Neural progenitor cell (in vitro differentiated cells): ENCODE data around the gene RAP2C. TPM values are rescaled to one million over a fixed set of nuclear protein-coding genes. Genes with fewer than 3 reads are reported as not detected.

Experiments used
- DNase-seq: peaks from one replicate; pipeline ENCODE4 v3.0.0-alpha.2; 2016; ENCODE audit warnings: low spot score
- H2AFZ ChIP-seq: fragments of 200-600 bp; sonication (generic); replicated peaks from 2 replicates; pipeline ENCODE4 v1.6.1; 2016; ENCODE audit warnings: antibody characterized with exemption
- H3F3A ChIP-seq: fragments of 200-600 bp; sonication (generic); 2 replicates; pipeline ENCODE4 v1.6.1; 2016; ENCODE audit warnings: antibody characterized with exemption, low read depth
- H3K27ac ChIP-seq: fragments of 200-600 bp; sonication (generic); 2 replicates; pipeline ENCODE4 v1.5.1; 2016; ENCODE audit warnings: mild to moderate bottlenecking
- H3K27me3 ChIP-seq: fragments of 200-600 bp; sonication (generic); 2 replicates; pipeline ENCODE4 v1.6.1; 2016; ENCODE audit warnings: mild to moderate bottlenecking, moderate library complexity
- H3K36me3 ChIP-seq: fragments of 200-600 bp; sonication (generic); 2 replicates; pipeline ENCODE4 v1.5.1; 2016
- H3K4me1 ChIP-seq: fragments of 200-600 bp; sonication (generic); 2 replicates; pipeline ENCODE4 v1.6.1; 2016; ENCODE audit warnings: mixed run types
- H3K4me2 ChIP-seq: fragments of 200-600 bp; sonication (generic); 2 replicates; pipeline ENCODE4 v1.6.1; 2016
- H3K4me3 ChIP-seq: fragments of 200-600 bp; sonication (generic); 2 replicates; pipeline ENCODE4 v1.5.1; 2016
- H3K79me2 ChIP-seq: fragments of 200-600 bp; sonication (generic); 2 replicates; pipeline ENCODE4 v1.6.1; 2016; ENCODE audit warnings: low read depth
- H3K9ac ChIP-seq: fragments of 200-600 bp; sonication (generic); 2 replicates; pipeline ENCODE4 v1.6.1; 2016
- H3K9me3 ChIP-seq: fragments of 200-600 bp; sonication (generic); 2 replicates; pipeline ENCODE4 v1.5.1; 2016; ENCODE audit warnings: low read depth
- H4K20me1 ChIP-seq: fragments of 200-600 bp; sonication (generic); 2 replicates; pipeline ENCODE4 v1.6.1; 2016; ENCODE audit warnings: low read depth
- H3K27ac Mint-ChIP-seq: 3 replicates; pipeline ENCODE4 v1.8.0; 2021; ENCODE audit warnings: mixed read lengths
- H3K27me3 Mint-ChIP-seq: 2 replicates; pipeline ENCODE4 v1.8.0; 2022; ENCODE audit warnings: low read depth, mild to moderate bottlenecking, inconsistent platforms, moderate library complexity, mixed read lengths; ENCODE audit not compliant: insufficient read depth
- H3K36me3 Mint-ChIP-seq: 3 replicates; pipeline ENCODE4 v1.8.0; 2021; ENCODE audit warnings: mixed read lengths
- H3K4me1 Mint-ChIP-seq: 3 replicates; pipeline ENCODE4 v1.8.0; 2021; ENCODE audit warnings: mixed read lengths
- H3K4me3 Mint-ChIP-seq: 3 replicates; pipeline ENCODE4 v1.8.0; 2021; ENCODE audit warnings: mild to moderate bottlenecking, moderate library complexity, mixed read lengths
- H3K9me3 Mint-ChIP-seq: 3 replicates; pipeline ENCODE4 v1.8.0; 2020; ENCODE audit warnings: mixed read lengths
- EZH2 ChIP-seq: fragments of 200-600 bp; sonication (generic); IDR thresholded peaks from 2 replicates; pipeline ENCODE4 v1.6.1; 2017; ENCODE audit warnings: antibody characterized with exemption, mild to moderate bottlenecking, moderate library complexity
- EZH2phosphoT487 ChIP-seq: fragments of 200-600 bp; sonication (generic); IDR thresholded peaks from 2 replicates; pipeline ENCODE4 v1.6.1; 2017; ENCODE audit warnings: antibody characterized with exemption
- total RNA-seq: library from RNA; depleted of rRNA; stranded (reverse); fragments of >200 nt; gene quantifications from 2 replicates; pipeline ENCODE4 v1.2.3, GENCODE V29; 2015; ENCODE audit warnings: low replicate concordance
- TF ChIP-seq, protein P1 (sequence below): fragments of 200-600 bp; sonication (generic); IDR thresholded peaks from 2 replicates; pipeline ENCODE4 v1.5.1; 2017; ENCODE audit warnings: antibody characterized with exemption, mild to moderate bottlenecking

The RAP2C gene
- total RNA-seq, 1 donor from 2014 or later, result 43.8 TPM

DNA sequence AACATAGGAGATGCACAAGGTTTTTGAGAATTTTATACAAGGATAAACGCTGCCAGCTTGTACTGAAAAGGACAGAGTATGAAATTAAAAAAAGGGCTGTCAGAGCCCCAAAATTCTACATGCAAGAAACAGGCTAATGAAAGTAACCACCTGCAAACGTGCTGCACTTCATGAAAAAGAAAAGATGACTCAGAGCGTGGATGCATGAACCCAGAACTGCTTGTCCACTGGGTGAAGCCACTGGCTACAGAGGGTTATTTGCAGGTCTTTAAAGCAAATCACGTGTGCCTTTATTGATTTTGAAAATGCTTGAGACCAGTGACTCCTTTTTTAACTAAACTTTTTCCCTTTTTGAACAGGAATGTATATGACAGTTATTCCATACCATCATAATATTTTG is 66.1 kb downstream of the RAP2C start:
- Histone ChIP-seq H3K9ac (no peak overlapping the region), H3K9me3 (peaks cover 3% of the 10 kb centered on the region), H3K27ac (no peak overlapping the region), H3K36me3 (no peaks in the 10 kb centered on the region), H2AFZ (no peak overlapping the region), H3K4me3 (no peak overlapping the region), H4K20me1 (no peaks in the 10 kb centered on the region), H3K27me3 (no peaks in the 10 kb centered on the region), H3K4me1 (no peaks in the 10 kb centered on the region), H3F3A (no peaks in the 10 kb centered on the region), H3K4me2 (no peak overlapping the region), H3K79me2 (no peaks in the 10 kb centered on the region)
- no peak overlapping the region for H3K4me3 Mint-ChIP-seq
- H3K4me1 Mint-ChIP-seq, result no peaks in the 10 kb centered on the region
- H3K27me3 Mint-ChIP-seq, result no peaks in the 10 kb centered on the region
- no peak overlapping the region for H3K27ac Mint-ChIP-seq
- peaks cover 1% of the 10 kb centered on the region for H3K9me3 Mint-ChIP-seq
- DNase-seq, result no peak
- TF ChIP-seq EZH2, result no peak
- no peak for TF ChIP-seq EZH2phosphoT487
- TF ChIP-seq, protein P1, sequence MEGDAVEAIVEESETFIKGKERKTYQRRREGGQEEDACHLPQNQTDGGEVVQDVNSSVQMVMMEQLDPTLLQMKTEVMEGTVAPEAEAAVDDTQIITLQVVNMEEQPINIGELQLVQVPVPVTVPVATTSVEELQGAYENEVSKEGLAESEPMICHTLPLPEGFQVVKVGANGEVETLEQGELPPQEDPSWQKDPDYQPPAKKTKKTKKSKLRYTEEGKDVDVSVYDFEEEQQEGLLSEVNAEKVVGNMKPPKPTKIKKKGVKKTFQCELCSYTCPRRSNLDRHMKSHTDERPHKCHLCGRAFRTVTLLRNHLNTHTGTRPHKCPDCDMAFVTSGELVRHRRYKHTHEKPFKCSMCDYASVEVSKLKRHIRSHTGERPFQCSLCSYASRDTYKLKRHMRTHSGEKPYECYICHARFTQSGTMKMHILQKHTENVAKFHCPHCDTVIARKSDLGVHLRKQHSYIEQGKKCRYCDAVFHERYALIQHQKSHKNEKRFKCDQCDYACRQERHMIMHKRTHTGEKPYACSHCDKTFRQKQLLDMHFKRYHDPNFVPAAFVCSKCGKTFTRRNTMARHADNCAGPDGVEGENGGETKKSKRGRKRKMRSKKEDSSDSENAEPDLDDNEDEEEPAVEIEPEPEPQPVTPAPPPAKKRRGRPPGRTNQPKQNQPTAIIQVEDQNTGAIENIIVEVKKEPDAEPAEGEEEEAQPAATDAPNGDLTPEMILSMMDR, result no peak
- no peaks in the 10 kb centered on the region for H3K36me3 Mint-ChIP-seq

Other genes starting within 250 kb of the RAP2C start
- gene STK26, start 196.1 kb downstream of the RAP2C start, total RNA-seq, result 115 and 182 TPM in 2 replicates
- gene FRMD7, start 91.4 kb downstream of the RAP2C start, total RNA-seq, result not detected in 2 replicates